HG02973 (cell line): ENCODE results near the gene WBP1L.
"Not testable (repeated sequence)": the region's sequence is repeated elsewhere in the genome, so short reads cannot be mapped to it uniquely, and the experiment has no call there.

Experiments used
- ATAC-seq: cut with Tn5 transposase; IDR thresholded peaks from one replicate; pipeline ENCODE4 v1.9.1; 2021; ENCODE audit warnings: moderate library complexity; ENCODE audit not compliant: unreplicated experiment

The WBP1L gene

GRCh38 chr10:102802920-102803534 lies 59.3 kb downstream of the WBP1L start:
- no peak for ATAC-seq

GRCh38 chr10:102804382-102805055 lies 60.8 kb downstream of the WBP1L start:
- no peak for ATAC-seq

- no peak for ATAC-seq
These were observed 64.6 kb downstream of the WBP1L start for GRCh38 chr10:102808380-102808779.

GRCh38 chr10:102811346-102811745 lies 67.6 kb downstream of the WBP1L start:
- ATAC-seq: no peak

- ATAC-seq: no peak
These were observed 68.6 kb downstream of the WBP1L start for GRCh38 chr10:102812231-102812876.

- ATAC-seq: no peak
These were observed 69.3 kb downstream of the WBP1L start for GRCh38 chr10:102813017-102813541.

- ATAC-seq: no peak
These were observed 70.1 kb downstream of the WBP1L start for GRCh38 chr10:102813734-102814452.

GRCh38 chr10:102814453-102814871 lies 70.7 kb downstream of the WBP1L start:
- ATAC-seq: no peak

- no peak for ATAC-seq
These were observed 71.3 kb downstream of the WBP1L start for GRCh38 chr10:102814873-102815661.

GRCh38 chr10:102815790-102816549 lies 72.2 kb downstream of the WBP1L start:
- ATAC-seq: no peak

GRCh38 chr10:102817175-102817574 lies 73.4 kb downstream of the WBP1L start:
- no peak for ATAC-seq

- no peak for ATAC-seq
These were observed 75.3 kb downstream of the WBP1L start for GRCh38 chr10:102819054-102819453.

GRCh38 chr10:102820008-102820407 lies 76.3 kb downstream of the WBP1L start:
- not testable (repeated sequence) for ATAC-seq

GRCh38 chr10:102822222-102822621 lies 78.5 kb downstream of the WBP1L start:
- ATAC-seq: no peak

GRCh38 chr10:102824664-102825063 lies 80.9 kb downstream of the WBP1L start:
- ATAC-seq: no peak

- ATAC-seq: no peak
These were observed 82.5 kb downstream of the WBP1L start for GRCh38 chr10:102826148-102826796.

GRCh38 chr10:102827597-102827975 lies 83.8 kb downstream of the WBP1L start:
- ATAC-seq: no peak

- ATAC-seq: no peak
These were observed 87.7 kb downstream of the WBP1L start for GRCh38 chr10:102831322-102832071.

- no peak for ATAC-seq
These were observed 88.5 kb downstream of the WBP1L start for GRCh38 chr10:102832248-102832647.
